Limb (tissue), 2 donors: ENCODE measurements around the gene SORD.
"Not testable (repeated sequence)": the region's sequence is repeated elsewhere in the genome, so short reads cannot be mapped to it uniquely, and the experiment has no call there.

Experiments used
- DNase-seq, 2 donors: peaks; one replicate each; pipeline ENCODE4 v3.0.0-alpha.2; 2016; ENCODE audit errors: extremely low spot score in 2 of 2

SORD gene

DNA sequence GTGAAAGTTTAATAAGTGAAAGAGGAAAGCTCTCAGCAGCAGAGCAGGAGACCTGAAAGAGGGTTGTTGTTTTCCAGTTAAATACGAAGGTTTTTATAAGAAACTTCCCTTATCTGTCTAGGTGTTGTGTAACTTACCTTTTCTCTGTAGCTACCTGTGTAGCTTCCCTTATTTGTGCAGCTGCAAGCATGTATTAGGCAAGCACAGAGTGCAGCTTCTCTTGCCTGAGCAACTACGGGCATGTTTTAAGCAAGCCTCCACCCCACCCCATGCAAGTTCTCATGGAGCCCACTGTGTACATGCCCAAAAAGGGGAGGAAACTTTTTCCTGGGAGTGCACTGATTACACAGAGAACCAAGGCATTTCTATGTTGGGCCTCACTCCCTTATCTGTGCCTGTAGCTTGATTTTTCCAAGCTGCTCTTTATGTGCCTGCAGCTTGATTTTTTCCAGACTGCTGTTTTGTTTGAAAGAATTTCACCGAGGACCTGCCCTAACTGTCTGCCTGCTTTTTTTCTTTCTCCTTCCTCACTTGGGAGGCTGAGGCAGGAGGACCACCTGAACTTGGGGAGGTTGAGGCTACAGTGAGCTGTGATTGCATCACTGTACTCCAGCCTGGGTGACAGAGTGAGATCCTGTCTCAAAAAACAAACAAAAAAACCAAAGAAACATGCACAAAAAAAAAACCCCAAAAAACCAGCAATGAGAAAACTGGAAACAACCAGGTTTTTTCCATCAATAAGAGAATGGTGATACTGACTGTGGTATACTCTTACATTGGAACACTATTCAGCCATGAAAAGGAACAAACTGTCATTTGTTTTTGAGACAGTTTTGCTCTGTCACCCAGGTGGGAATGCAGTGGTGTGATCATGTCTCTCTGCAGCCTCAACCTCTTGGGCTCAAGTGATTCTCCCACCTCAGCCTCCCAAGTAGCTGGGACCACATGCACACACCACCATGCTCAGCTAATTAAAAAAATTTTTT lies 36.0 kb downstream of the SORD start:
- not testable (repeated sequence) for DNase-seq

GRCh38 chr15:45062301-45062700 lies 39.3 kb downstream of the SORD start:
- not testable (repeated sequence) for DNase-seq

- DNase-seq: no peak
Observed at GRCh38 chr15:45064386-45064785, 41.4 kb downstream of the SORD start.

- DNase-seq: not testable (repeated sequence)
Observed at GRCh38 chr15:45069942-45070360, 47.0 kb downstream of the SORD start.

DNA sequence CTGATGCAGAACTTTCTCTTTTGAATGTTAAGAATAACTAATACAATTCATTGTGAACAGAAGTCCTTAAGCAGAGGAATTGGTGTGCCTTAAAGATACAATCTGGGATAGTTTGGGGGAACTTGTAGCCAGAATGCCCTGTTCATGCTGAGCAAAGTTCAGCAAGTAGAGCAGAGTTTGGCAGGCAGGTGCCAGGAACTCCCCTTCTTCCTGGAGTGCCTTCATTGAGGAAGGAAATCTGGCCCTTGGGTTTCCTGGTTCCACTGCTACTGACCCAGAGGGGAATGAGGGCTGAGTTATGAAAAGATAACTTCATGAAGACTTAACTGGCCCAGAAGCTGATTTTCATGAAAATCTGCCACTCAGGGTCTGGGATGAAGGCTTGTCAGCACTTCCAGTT lies 50.6 kb downstream of the SORD start:
- DNase-seq: not testable (repeated sequence)

DNA sequence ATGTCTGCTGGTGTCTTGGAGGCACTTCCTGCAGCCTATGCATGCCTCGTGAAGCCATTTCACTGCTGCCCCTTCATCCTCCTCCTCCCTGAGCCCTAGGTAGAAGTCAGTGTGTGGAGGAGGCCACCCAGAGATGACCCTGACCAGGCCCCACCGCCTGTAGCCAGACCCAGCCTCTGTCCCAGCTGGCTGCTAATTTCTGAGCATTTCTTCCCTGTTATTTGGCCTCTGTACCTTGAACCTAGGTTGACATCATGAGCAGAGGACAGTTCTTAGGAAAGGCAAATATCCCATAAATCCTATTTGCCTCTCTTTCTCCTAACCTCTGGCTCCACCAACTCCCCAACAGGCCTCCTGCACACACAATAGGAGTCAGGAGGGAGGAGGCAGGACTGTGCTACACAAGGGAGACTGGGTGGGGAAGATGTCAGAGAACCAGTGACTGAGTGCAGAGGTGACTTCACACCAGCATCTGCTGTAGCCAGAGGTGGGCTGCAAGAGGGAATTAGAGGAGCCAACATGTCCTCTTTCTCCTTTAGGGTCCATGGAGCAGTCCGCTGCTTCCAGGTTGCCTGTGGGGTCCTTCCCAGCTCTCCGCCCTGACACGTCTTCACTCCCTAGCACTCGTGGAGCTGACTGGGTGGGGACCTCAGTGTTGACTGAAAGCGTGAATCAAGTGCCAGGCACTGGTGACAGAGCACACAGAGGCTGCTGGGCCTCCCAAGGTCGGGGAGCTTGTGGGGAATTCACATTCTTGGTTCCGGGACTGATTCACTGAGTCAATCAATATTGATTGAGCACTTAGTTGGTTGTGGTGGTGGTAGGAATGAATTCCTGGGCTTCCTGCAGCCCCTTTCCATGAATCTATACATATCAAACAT lies 52.7 kb downstream of the SORD start:
- not testable (repeated sequence) for DNase-seq

GRCh38 chr15:45077391-45077790 lies 54.4 kb downstream of the SORD start:
- DNase-seq: not testable (repeated sequence)

- not testable (repeated sequence) for DNase-seq
Observed at GRCh38 chr15:45079201-45079600, 56.2 kb downstream of the SORD start.

- DNase-seq: not testable (repeated sequence)
Observed at GRCh38 chr15:45079628-45080246, 56.7 kb downstream of the SORD start.

GRCh38 chr15:45080593-45080992 lies 57.6 kb downstream of the SORD start:
- not testable (repeated sequence) for DNase-seq

- DNase-seq: not testable (repeated sequence)
Observed at GRCh38 chr15:45082412-45082811, 59.4 kb downstream of the SORD start.

GRCh38 chr15:45083223-45083622 lies 60.2 kb downstream of the SORD start:
- no peak for DNase-seq

- no peak for DNase-seq
Observed at GRCh38 chr15:45084163-45084562, 61.2 kb downstream of the SORD start.

- no peak for DNase-seq
Observed at GRCh38 chr15:45087513-45087912, 64.5 kb downstream of the SORD start.

GRCh38 chr15:45088801-45089711 lies 66.1 kb downstream of the SORD start:
- DNase-seq: no peak

- no peak for DNase-seq
Observed at GRCh38 chr15:45089712-45090373, 66.8 kb downstream of the SORD start.

DNA sequence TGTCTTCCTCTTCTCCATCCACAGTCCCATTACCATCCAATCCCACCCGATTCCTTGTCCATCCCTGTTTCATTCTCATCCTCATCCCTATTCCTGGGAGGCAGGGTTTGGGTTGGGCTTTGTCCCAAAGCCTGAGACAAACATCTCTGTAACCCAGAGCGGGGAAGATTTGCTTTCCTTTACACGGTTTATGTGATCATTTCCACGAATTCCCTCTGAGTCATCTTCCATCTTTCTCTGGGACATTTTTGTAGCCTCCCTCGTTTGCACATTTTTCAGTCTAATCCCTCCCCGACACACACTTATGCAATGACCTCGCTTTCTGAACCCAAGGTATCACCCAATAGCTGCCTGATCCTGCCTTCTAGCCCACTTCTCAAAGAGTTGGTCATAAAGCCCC lies 68.2 kb downstream of the SORD start:
- no peak for DNase-seq

DNA sequence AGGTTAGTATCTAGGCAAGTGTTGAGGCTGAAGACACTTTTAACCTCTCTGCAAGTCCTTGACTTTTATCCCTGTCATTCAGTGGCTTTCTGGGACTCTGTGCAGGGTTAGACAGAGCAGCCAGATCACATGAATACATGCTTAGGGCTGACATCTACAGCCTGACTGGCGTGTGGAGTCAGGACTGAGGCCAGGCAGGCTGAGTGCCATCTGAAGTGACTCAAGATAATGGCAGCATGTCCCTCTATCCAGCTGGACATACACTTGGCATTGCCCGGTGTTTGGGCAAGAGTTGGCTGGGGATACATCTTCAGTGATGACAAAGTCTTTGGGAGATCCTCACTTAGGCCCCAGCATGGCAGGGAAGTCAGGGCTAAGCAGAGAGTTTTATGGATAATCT lies 68.6 kb downstream of the SORD start:
- DNase-seq: no peak

DNA sequence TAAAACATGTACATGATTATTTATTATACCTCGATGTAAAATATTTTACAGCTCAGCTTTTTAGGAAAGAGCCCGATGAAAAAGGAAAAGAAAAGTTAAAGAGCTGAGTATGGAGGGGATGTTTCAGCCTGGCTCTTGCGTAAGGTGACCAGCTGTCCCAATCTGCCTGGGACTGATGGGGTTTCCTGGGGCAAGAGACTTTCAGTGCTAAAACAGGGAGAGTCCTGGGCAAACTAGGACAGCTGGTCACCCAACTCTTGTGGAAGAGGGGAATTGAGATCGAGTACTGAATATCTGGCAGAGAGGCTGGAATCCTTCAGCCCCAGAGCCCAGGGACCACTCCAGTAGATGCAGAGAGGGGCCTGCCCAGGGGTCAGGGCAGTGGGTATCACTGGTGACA lies 70.0 kb downstream of the SORD start:
- no peak for DNase-seq
